ENCODE data around the gene TMX1.

DNA sequence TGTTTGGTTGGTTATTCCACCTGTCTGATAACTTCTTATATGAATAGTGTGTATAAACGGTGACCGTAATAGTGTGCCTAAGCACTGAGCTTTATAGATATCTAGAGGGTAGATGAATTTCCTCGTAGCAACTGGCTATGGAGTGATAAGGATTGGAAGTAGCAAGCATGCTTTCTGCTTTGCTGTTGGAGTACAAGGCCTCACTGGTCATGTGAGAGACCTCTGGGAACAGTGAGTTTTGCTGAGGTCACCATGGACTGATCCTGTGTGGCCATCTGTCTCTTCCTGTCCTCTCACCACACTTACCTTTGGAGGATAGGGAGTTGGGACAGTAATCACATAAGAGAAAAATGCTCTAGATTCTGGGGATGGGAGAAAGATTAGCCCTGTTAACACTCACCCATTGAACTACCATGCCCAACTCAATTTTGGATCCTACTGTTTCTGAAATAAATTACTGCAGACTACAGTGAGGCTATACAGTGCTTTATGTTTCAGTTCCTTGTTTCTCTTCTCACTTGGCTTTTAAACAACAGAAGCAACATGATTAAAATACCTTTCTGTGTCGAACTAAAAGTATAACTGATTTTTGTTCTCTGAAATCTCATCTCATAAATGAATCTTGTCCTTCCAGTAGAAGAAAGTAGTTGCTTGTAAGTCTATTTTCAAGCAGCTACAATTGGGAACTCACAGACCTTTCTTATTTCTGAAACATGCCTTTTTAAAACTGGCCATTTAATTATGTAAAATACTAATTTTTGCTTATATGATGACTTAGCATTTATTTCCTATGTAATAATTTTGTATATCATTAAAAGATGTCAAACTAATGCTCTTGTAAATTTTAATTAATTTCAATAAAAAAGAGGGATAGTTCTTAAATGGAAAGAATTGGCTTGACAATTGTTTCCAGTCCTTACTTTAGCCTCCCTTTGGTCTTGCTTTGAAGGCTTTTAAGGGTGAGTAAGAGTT lies 8.3 kb downstream of the TMX1 start:
- TF ChIP-seq, protein P1, sequence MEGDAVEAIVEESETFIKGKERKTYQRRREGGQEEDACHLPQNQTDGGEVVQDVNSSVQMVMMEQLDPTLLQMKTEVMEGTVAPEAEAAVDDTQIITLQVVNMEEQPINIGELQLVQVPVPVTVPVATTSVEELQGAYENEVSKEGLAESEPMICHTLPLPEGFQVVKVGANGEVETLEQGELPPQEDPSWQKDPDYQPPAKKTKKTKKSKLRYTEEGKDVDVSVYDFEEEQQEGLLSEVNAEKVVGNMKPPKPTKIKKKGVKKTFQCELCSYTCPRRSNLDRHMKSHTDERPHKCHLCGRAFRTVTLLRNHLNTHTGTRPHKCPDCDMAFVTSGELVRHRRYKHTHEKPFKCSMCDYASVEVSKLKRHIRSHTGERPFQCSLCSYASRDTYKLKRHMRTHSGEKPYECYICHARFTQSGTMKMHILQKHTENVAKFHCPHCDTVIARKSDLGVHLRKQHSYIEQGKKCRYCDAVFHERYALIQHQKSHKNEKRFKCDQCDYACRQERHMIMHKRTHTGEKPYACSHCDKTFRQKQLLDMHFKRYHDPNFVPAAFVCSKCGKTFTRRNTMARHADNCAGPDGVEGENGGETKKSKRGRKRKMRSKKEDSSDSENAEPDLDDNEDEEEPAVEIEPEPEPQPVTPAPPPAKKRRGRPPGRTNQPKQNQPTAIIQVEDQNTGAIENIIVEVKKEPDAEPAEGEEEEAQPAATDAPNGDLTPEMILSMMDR (conservative IDR thresholded peaks at IDR 0.05; ENCODE audit: low read length): no peak
- no peak for TF ChIP-seq EZH2phosphoT487 (IDR thresholded peaks at IDR 0.05; ENCODE audit: borderline replicate concordance)
